Measurements from ENCODE around the gene CEBPA. TPM values are rescaled to one million over a fixed set of nuclear protein-coding genes. Genes with fewer than 3 reads are reported as not detected.

The CEBPA gene
- total RNA-seq, 1 experiment from 2014 or later, result 1.2 TPM

DNA sequence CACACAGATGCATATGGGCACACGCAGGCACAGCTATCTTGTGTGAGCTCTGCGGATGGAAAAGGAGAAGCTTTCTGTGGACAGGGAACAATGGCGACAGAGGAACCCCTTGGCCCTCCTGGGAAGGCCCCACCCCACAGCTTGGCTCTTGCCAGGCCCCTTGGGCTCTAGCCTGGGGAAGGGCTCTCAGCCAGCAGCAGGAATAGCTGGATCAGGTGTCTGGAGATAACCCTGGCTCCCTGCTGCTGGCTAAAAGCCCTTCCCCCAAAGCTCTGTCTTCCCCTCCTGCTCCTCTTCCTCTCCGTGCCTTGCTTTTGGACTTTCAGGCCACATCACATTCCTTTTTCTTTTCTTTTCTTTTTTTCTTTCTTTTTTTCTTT, 24.3 kb downstream of the CEBPA start:
- no peak for DNase-seq
- Mint-ChIP-seq H3K4me1 (ENCODE audit: low read depth, unreplicated experiment) (peaks cover 12% of the 10 kb centered on the region), H3K4me3 (ENCODE audit: low read depth, unreplicated experiment) (no peak overlapping the region), H3K36me3 (ENCODE audit: insufficient read depth, unreplicated experiment) (peaks cover 4% of the 10 kb centered on the region), H3K27me3 (ENCODE audit: unreplicated experiment) (peaks cover 8% of the 10 kb centered on the region), H3K27ac (ENCODE audit: unreplicated experiment) (no peak overlapping the region), H3K9me3 (ENCODE audit: low read depth, unreplicated experiment) (no peaks in the 10 kb centered on the region)
- intact Hi-C loops (cut with micrococcal nuclease; ENCODE audit: unreplicated experiment), result no loop called here
- no TSS peak for BruUV-seq (replicated peaks)
- CTCF ChIA-PET, result no interaction called here
- TF ChIP-seq, protein P1, sequence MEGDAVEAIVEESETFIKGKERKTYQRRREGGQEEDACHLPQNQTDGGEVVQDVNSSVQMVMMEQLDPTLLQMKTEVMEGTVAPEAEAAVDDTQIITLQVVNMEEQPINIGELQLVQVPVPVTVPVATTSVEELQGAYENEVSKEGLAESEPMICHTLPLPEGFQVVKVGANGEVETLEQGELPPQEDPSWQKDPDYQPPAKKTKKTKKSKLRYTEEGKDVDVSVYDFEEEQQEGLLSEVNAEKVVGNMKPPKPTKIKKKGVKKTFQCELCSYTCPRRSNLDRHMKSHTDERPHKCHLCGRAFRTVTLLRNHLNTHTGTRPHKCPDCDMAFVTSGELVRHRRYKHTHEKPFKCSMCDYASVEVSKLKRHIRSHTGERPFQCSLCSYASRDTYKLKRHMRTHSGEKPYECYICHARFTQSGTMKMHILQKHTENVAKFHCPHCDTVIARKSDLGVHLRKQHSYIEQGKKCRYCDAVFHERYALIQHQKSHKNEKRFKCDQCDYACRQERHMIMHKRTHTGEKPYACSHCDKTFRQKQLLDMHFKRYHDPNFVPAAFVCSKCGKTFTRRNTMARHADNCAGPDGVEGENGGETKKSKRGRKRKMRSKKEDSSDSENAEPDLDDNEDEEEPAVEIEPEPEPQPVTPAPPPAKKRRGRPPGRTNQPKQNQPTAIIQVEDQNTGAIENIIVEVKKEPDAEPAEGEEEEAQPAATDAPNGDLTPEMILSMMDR (IDR thresholded peaks at IDR 0.05; ENCODE audit: unreplicated experiment), result no peak

DNA sequence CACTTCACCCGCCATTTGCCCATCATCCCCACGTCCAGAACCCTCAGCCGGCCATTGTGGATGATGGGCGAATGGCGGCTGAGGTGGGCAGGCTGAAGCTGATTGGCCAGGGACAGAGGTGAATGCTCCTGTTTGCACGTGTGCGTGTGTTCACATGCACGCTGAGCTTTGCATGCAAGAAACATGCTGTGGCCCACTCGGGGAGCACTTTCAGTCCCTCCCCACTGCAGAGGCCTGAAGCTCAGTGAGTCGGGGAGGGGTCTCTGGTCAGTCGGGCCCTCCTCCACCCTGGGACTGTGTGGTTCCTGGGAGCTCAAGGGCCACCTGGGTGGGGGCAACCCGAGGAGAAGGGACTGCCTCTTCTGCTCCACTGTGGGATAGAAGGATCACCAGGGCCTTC, 24.9 kb downstream of the CEBPA start:
- Mint-ChIP-seq H3K9me3 (ENCODE audit: low read depth, unreplicated experiment) (no peaks in the 10 kb centered on the region), H3K36me3 (ENCODE audit: insufficient read depth, unreplicated experiment) (peaks cover 7% of the 10 kb centered on the region), H3K4me3 (ENCODE audit: low read depth, unreplicated experiment) (no peak overlapping the region), H3K27ac (ENCODE audit: unreplicated experiment) (no peak overlapping the region), H3K4me1 (ENCODE audit: low read depth, unreplicated experiment) (peaks cover 12% of the 10 kb centered on the region), H3K27me3 (ENCODE audit: unreplicated experiment) (peaks cover 8% of the 10 kb centered on the region)
- CTCF ChIA-PET, result no interaction called here
- no TSS peak for BruUV-seq (replicated peaks)
- TF ChIP-seq, protein P1 (IDR thresholded peaks at IDR 0.05; ENCODE audit: unreplicated experiment), result no peak
- DNase-seq, result no peak
- intact Hi-C loops (cut with micrococcal nuclease; ENCODE audit: unreplicated experiment), result no loop called here

DNA sequence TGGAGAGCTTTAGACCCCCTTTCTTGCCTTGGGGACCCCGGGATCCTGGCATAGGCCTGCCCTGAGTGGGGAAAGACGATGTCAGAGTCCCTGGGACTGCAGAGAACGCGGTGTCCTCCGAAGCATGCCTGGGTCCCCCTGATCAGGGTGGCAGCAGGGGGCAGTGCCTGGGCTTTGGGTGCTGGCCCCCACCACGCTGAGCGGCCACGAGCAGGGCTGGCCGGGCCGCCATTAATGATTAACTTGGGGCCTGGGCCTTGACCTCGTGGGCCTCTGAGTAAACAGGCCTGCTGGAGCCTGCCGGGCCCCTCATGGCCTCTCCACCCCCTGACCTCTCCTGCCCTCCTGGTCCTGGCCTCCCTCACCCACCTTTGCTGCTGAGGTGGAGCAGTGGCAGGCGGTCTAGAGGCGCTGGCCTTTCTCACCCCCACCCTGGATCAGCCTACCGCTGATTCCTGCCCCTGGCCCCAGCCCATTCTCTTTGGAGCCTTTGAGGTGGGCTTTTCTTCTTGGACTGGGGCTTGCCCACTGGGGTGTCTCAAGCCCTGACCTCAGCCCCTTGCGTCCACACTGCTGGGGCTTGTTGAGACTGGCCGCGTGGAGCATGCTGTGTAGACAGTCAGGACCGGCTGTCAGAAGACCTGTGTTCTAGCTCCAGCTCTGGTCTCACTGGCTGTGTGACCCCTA, 26.3 kb downstream of the CEBPA start:
- DNase-seq, result no peak
- H3K4me3 Mint-ChIP-seq (ENCODE audit: low read depth, unreplicated experiment), result no peak overlapping the region
- no peaks in the 10 kb centered on the region for H3K9me3 Mint-ChIP-seq (ENCODE audit: low read depth, unreplicated experiment)
- no peaks in the 10 kb centered on the region for H3K27me3 Mint-ChIP-seq (ENCODE audit: unreplicated experiment)
- TF ChIP-seq, protein P1 (IDR thresholded peaks at IDR 0.05; ENCODE audit: unreplicated experiment), result no peak
- H3K36me3 Mint-ChIP-seq (ENCODE audit: insufficient read depth, unreplicated experiment), result peaks cover 7% of the 10 kb centered on the region
- no peak overlapping the region for H3K27ac Mint-ChIP-seq (ENCODE audit: unreplicated experiment)
- intact Hi-C loops (cut with micrococcal nuclease; ENCODE audit: unreplicated experiment), result no loop called here
- BruUV-seq (replicated peaks), result no TSS peak
- peaks cover 12% of the 10 kb centered on the region for H3K4me1 Mint-ChIP-seq (ENCODE audit: low read depth, unreplicated experiment)
- CTCF ChIA-PET, result interaction anchor here (0.6 kb wide), 1 partner anchor 42 kb away, joined by 7 read pairs; no protein-coding TSS in a partner anchor

DNA sequence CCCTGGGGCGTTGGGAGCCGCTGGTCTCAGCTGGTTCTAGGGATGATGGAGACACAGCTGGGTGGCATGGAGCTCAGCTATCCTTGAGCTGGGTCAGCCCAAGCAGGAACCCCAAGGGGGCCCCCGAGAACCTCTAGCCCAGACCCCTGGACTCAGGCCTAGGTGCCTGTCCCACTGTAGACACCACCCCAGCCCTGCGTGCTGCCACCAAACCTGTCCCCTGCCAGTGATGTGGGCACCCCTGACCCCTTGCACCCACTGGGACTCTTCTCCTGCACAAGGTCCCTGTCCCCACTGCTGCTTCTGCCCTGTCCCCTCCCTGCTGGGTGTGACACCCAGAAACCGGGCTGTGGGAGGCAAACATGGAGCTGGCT, 26.8 kb downstream of the CEBPA start:
- no TSS peak for BruUV-seq (replicated peaks)
- DNase-seq, result no peak
- Mint-ChIP-seq H3K4me1 (ENCODE audit: low read depth, unreplicated experiment) (peaks cover 12% of the 10 kb centered on the region), H3K27ac (ENCODE audit: unreplicated experiment) (no peak overlapping the region), H3K27me3 (ENCODE audit: unreplicated experiment) (no peaks in the 10 kb centered on the region), H3K36me3 (ENCODE audit: insufficient read depth, unreplicated experiment) (peaks cover 7% of the 10 kb centered on the region), H3K9me3 (ENCODE audit: low read depth, unreplicated experiment) (no peaks in the 10 kb centered on the region), H3K4me3 (ENCODE audit: low read depth, unreplicated experiment) (no peak overlapping the region)
- intact Hi-C loops (cut with micrococcal nuclease; ENCODE audit: unreplicated experiment), result no loop called here
- TF ChIP-seq, protein P1 (IDR thresholded peaks at IDR 0.05; ENCODE audit: unreplicated experiment), result no peak
- CTCF ChIA-PET, result interaction anchor here (0.6 kb wide), 1 partner anchor 43 kb away, joined by 7 read pairs; no protein-coding TSS in a partner anchor
